A172 (cell line): ENCODE data around the gene UNC79. TPM values are rescaled to one million over a fixed set of nuclear protein-coding genes. Genes with fewer than 3 reads are reported as not detected.
"Not testable (repeated sequence)": the region's sequence is repeated elsewhere in the genome, so short reads cannot be mapped to it uniquely, and the experiment has no call there.

Experiments
- DNase-seq: peaks from one replicate; pipeline ENCODE4 v3.0.0-alpha.2; 2015; ENCODE audit warnings: low spot score
- total RNA-seq: library from RNA; depleted of rRNA; stranded (reverse); fragments of >200 nt; shearing (Covaris generic); gene quantifications from 2 replicates; pipeline ENCODE4 v1.2.3, GENCODE V29; 2014

Gene UNC79
- total RNA-seq, 1 experiment from 2014 or later = not detected

DNA sequence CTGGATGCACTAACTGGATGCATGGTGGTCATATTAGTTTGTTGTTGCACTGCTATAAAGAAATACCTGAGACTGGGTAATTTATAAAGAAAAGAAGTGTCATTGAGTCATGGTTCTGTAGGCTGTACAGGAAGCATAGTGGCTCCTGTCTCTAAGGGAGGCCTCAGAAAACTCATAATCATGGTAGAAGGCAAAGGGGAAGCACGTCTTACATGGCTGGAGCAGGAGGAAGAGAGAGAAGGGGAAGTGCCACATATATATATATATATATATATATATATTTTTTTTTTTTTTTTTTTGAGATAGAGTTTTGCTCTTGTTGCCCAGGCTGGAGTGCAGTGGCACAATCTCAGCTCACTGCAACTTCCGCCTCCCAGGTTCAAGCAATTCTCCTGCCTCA lies 62.9 kb downstream of the UNC79 start:
- DNase-seq = not testable (repeated sequence)

GRCh38 chr14:93496856-93497741 lies 66.4 kb downstream of the UNC79 start:
- DNase-seq = no peak

- DNase-seq = no peak
Observed at GRCh38 chr14:93510056-93510455, 79.3 kb downstream of the UNC79 start.

DNA sequence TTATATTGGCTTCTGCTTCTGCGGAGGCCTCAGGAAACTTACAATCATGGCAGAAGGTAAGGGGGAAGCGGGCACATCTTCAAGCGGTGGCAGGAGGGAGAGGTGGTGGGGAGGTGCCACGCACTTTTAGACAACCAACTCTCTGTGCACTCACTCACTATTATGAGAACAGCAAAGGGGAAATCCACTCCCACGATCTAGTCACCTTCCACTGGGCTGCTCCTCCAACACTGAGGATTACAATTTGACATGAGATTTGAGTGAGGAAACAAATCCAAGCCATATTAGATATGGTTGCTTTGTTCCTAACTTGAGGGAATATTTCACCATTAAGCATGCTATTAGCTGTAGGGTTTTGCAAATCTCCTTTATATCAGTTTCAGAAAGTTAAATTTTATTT lies 80.3 kb downstream of the UNC79 start:
- no peak for DNase-seq

DNA sequence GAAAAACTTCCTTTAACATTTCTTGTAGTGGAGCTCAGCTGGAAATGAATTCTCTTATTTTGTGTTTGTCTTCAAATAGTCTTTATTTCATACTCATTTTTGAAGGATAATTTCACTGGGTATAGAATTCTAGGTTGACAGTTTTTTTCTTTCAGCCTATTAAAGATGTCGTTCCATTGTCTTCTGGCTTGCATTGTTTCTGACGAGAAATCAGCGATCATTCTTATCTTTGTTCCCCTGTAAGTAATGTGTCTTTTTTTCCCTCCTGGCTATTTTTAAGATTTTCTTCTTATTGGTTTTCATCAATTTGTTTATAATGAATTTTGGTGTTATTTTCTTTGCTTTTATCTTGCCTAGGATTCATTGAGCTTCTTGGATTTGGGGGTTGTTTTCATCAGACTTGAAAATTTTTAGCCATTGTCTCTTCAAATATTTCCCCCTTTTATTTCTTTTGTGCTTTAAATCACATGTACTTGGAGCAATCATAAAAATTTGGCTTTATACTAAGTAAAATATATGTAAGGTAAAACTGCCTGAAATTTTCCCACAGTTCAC lies 89.4 kb downstream of the UNC79 start:
- peak; percentile 2 for DNase-seq

GRCh38 chr14:93522221-93522620 lies 91.5 kb downstream of the UNC79 start:
- DNase-seq = no peak

DNA sequence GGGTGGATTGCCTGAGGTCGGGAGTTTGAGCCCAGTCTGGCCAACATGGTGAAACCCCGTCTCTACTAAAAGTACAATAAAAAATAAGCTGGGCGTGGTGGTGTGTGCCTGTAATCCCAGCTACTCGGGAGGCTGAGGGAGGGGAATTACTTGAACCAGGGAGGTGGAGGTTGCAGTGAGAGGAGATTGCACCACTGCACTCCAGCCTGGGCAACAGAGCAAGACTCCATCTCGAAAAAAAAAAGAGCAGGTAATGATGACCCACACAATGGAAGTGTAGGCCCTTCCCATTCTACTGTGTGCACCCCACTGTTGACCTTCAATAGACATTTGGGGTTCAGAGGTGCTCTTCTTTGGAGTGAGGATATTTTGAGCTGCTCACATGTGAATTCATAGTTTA lies 94.5 kb downstream of the UNC79 start:
- DNase-seq = not testable (repeated sequence)

DNA sequence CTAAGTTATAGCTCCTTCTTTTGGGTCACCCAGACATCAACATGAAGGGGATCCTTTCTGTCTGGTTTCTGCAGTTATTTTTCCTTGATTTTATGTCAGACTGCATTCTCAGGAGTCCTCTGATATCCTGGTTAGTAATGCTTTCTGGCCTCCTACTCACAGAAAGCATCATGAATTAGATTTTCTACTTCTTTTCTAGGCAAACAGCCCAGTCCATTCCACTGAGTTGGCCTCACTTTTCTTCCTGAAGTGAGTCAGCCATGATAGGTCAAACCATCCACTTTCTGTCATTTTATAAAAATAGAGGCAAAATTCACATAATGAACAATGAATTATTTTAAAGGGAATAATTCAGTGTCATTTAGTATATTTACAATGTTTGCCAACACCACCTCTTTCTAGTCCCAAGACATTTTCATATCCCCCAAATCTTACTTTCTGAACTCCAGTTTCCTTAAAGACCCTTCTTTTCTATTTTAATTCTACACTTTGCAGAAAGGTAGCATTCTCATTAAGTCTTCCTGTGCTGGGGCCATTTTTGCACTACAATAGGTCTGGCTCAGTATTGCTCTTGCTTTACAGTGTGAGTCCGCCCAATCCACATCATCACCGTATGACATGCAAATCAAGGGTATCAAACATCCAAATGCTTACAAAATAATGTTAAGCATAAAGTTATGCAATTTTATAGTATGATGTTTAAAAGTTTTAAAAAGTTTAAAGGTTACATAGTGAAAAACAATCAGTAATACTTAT lies 95.1 kb downstream of the UNC79 start:
- DNase-seq = no peak

DNA sequence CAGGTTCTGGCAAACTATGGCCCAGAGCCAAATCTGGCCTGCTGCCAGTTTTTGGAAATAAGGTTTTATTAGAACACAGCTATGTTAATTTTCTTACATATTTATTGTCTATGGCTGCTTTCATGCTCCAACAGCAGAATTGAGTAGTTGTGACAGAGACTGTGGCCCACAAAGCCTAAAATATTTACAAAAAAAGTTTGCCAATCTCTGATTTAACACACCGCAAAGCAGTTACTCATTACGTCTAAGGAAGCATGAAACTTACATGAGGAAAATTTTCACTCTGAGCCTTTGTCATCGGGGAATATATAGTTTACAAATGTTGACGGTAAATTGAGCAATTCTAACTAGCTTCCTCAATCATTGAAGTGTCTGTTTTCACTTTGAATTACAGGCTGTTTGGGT lies 96.5 kb downstream of the UNC79 start:
- no peak for DNase-seq

DNA sequence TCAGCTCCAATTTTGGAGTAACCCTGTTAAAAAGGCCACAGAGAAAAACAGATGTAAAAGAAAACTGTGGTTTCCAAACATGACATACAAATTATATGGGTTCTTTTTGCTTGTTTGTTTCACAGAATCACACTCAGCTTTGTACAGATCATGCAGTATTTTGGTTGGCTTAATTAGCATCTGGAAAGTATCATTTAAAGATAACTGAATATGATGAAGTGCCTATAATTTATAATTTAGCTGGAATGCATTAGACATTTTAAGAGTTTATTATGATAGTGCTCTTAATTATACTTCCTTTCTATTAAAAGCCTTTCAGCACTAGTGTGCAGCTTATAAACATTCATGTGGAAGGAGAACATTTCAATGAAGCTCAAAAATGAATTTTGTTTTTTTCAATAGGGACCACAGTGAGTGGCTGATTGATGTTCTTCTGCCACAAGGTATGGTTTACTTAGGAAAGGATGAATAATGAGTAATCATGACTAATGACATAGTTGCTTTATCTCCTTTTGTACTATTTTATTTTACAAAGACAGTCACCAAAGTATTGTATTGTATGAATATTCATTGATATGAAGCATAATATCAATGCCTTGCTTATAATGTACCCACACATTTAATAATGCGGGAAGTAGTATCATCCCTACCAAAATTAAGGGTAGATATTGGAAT lies 98.3 kb downstream of the UNC79 start:
- no peak for DNase-seq

- no peak for DNase-seq
Observed at GRCh38 chr14:93531644-93532043, 100.9 kb downstream of the UNC79 start.

DNA sequence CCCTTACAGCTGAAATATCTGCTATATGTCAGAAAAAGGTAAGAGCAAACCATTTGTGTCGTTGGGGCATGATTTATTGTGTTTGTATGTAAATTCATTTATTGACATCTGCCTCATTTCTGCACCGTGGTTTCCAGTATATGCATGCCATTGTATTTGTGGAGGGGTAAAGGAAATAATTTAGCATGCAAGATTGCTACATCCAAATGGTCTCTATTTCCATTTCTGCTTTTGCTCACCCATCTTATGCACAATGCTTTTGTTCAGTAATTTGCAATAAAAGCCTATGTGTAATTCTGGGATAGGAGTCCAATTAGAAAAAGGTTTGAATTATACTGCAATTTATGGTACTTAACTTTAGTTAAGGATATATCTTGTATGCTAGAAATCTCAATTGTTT lies 101.8 kb downstream of the UNC79 start:
- DNase-seq = no peak

GRCh38 chr14:93533437-93533836 lies 102.7 kb downstream of the UNC79 start:
- DNase-seq = no peak

GRCh38 chr14:93533842-93534241 lies 103.1 kb downstream of the UNC79 start:
- no peak for DNase-seq

DNA sequence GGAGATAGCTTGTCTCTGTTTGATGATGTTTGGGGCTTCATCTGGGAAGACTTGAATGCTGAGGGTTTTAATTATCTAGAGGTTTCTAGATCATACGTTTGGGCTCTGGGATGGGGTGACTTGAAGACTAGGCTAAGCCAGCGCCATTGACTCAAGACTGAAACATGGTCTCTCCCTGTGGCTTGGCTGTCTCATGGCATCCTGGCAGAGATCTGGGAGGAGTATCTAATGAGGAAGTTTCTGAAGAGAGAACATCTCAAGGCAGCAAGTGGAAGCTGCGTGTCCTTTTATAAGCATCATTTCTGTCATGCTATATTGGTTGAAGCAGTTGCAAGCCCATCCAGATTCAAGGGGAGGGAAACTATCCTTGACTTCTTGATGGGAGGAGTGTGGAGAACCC lies 104.8 kb downstream of the UNC79 start:
- DNase-seq = no peak

- no peak for DNase-seq
Observed at GRCh38 chr14:93536945-93537344, 106.2 kb downstream of the UNC79 start.

DNA sequence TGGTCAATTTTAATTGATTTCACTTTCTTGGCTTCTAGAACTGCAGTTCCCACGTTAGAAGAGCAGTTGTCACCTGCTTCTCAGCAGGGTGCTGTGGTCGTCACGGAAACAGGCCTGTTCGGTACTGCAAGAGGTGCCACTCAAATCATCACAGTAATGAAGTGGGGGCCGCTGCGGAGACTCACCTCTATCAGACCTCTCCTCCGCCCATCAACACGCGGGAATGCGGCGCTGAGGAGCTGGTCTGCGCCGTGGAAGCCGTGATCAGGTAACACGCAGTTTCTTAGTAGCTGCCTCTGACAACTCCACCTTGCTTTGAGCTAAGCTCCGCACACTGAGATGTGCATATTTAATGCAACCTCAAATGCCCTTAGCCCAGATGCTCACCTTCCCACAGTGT lies 107.2 kb downstream of the UNC79 start:
- DNase-seq = no peak

DNA sequence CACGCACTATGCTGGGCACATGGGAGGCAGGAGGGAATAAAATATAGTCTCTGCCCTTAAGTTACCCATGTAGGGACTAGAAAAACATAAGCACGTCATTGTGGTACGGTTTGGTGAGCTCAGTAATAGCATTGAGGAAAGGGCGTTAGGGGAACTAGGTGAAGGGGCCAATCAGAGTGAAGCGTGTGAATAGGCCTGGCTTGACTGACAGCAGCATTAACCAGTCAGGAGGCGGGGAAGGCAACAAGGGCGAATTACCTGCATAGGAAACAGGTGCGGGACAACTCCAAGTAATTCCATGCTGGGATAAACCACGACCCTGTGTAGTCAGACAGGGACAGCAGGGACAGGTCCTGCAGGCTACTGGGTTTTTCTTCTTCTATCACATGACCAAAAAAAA lies 107.7 kb downstream of the UNC79 start:
- DNase-seq = no peak

- DNase-seq = no peak
Observed at GRCh38 chr14:93540235-93540634, 109.5 kb downstream of the UNC79 start.

DNA sequence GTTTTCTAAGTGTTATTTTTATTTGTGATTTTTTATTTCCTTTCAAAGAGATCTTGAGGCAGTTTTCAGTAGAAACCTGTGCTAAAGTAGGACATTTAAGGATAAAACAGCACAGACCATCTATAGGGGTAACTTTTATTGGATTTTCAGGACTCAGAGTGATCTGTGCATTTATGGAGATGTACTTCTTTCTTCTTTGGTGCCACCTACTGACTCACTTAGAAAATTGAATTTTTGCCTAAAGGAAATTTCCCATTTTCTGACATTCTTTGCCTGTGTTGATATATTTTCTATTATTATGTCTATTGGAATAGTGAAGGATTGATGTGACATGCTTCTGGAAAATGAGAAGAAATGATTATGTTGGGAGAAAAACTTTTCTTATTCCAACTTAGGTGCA lies 113.0 kb downstream of the UNC79 start:
- peak; percentile 3 for DNase-seq

DNA sequence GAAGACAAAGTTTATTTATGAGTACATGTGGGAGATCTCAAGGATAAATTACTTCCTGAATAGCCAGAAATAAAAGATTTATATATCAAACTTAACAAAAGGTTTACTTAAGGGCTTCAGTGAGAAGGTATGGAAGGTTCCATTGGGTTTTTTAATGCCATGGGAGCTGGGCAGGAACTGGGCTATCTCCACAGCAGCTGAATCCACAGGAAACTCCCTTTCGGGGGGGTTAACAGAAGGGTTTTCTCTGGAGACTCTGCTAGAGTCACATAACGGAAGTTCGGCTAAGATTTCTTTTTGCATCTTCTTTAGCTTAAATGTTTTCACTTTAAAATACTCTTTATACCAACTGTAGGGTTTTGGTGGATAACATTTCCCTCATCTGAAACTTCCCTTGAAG lies 113.5 kb downstream of the UNC79 start:
- DNase-seq = no peak

- DNase-seq = no peak
Observed at GRCh38 chr14:93546642-93547041, 115.9 kb downstream of the UNC79 start.
